ENCODE data around the gene NCAPD3. TPM values are rescaled to one million over a fixed set of nuclear protein-coding genes. Genes with fewer than 3 reads are reported as not detected.

NCAPD3 gene
- total RNA-seq, 1 donor from 2014 or later: 4.2 TPM

DNA sequence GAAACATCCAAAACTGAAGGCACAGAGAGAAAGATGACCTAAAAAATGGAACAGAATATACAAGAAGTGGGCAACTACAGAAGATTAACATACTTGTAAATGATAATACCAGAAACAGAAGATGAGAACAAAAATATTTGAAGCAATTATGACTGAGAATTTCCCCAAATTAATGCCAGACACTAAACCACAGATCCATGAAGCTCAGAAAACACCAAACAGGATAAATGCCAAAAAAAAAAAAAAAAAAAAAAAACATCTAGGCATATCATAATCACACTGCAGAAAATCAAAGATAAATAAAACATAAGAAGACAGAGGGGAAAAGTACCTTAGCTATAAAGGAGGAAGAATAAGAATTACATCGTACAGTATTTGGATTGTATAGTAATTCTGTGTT is 89.6 kb downstream of the NCAPD3 start:
- Histone ChIP-seq H3K4me3 (ENCODE audit: low read depth, low read length) (no peak overlapping the region), H3K36me3 (ENCODE audit: control insufficient read depth, insufficient read depth, low read length) (no peaks in the 10 kb centered on the region), H3K27me3 (ENCODE audit: control insufficient read depth, insufficient read depth, low read length) (no peaks in the 10 kb centered on the region)
- FAIRE-seq: no peak
- DNase-seq (ENCODE audit: low read depth): no peak
- TF ChIP-seq, protein P1, sequence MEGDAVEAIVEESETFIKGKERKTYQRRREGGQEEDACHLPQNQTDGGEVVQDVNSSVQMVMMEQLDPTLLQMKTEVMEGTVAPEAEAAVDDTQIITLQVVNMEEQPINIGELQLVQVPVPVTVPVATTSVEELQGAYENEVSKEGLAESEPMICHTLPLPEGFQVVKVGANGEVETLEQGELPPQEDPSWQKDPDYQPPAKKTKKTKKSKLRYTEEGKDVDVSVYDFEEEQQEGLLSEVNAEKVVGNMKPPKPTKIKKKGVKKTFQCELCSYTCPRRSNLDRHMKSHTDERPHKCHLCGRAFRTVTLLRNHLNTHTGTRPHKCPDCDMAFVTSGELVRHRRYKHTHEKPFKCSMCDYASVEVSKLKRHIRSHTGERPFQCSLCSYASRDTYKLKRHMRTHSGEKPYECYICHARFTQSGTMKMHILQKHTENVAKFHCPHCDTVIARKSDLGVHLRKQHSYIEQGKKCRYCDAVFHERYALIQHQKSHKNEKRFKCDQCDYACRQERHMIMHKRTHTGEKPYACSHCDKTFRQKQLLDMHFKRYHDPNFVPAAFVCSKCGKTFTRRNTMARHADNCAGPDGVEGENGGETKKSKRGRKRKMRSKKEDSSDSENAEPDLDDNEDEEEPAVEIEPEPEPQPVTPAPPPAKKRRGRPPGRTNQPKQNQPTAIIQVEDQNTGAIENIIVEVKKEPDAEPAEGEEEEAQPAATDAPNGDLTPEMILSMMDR (IDR thresholded peaks at IDR 0.05; ENCODE audit: insufficient read depth, low read length, severe bottlenecking): no peak

DNA sequence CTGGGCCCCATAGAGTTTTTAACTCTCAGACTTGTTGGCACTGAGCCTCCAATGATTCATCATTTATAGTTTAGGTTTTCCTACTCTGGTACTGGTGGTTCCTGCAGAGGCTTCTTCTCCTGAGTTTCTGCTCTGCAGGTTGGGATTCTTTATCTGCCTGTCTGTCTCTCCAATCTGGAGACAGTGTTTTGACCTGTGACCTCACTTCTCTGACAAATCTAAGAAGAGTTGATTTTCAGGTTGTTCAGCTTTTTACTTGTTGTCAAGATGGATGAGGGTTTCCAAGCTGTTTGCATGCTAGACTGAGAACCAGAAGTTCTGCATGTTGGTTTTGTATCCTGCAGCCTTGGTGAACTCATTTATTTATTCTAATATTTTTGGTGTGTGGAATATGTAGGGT is 91.0 kb downstream of the NCAPD3 start:
- no peak for FAIRE-seq
- Histone ChIP-seq H3K27me3 (ENCODE audit: control insufficient read depth, insufficient read depth, low read length) (no peaks in the 10 kb centered on the region), H3K4me3 (ENCODE audit: low read depth, low read length) (no peak overlapping the region), H3K36me3 (ENCODE audit: control insufficient read depth, insufficient read depth, low read length) (no peaks in the 10 kb centered on the region)
- DNase-seq (ENCODE audit: low read depth): peak; percentile 59
- TF ChIP-seq, protein P1 (IDR thresholded peaks at IDR 0.05; ENCODE audit: insufficient read depth, low read length, severe bottlenecking): no peak

DNA sequence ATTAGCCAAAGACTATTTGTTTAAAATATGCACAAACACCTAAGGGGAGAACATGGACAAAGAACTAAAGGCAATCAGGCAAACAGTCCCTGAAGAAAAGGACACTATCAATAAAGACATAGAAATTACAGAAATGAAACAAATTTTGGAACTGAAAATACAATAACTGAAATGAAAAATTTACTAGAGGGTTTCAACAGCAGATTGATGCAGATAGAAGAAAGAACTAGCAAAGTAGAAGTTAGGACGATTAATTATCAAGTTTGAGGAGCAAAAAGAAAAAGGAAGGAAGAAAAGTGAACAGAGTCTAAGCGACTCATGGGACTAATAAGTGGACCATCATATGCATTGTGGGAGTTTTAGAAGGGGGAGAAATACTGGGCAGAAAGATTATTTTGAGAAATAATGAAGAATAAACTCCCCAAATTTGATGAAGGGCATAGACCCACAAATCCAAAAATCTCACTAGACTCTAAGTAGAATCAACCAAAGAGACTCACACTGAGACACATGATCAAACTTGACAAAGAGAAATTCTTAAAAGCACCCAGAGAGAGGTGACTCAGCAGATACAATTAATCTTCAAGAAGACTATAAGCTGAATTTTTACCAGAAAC is 92.0 kb downstream of the NCAPD3 start:
- H3K36me3 ChIP-seq (ENCODE audit: control insufficient read depth, insufficient read depth, low read length): no peaks in the 10 kb centered on the region
- H3K27me3 ChIP-seq (ENCODE audit: control insufficient read depth, insufficient read depth, low read length): no peaks in the 10 kb centered on the region
- TF ChIP-seq, protein P1 (IDR thresholded peaks at IDR 0.05; ENCODE audit: insufficient read depth, low read length, severe bottlenecking): no peak
- no peak overlapping the region for H3K4me3 ChIP-seq (ENCODE audit: low read depth, low read length)
- no peak for FAIRE-seq
- no peak for DNase-seq (ENCODE audit: low read depth)

DNA sequence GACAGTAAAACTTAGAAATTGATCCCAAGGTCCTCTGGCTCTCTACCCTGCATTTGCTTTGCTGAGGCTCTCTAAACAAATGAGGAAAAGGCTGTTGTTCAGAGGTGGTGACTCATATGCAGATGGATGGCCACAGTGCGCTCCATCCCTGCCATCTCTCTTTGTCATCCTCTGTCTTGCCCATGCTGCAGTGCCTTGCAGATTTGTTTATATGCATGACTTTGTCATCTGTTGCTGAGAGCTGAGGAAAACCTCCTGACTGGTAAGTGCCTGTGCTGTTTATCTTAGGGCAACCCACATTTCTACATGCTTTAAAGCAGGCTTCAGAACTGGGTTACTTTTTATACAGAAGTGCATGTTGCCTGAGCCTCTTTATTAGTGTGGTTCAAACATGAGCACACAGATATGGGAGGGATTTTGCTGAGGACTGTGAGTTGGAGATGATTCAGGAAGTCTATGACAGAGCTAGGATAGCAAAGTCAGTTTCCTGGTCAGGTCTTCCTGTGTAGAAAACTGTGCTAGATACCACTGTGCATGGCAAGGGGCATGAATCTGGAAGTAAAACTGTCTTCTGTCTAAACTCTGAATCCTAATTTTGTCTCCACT is 97.4 kb downstream of the NCAPD3 start:
- peaks cover 3% of the 10 kb centered on the region for H3K27me3 ChIP-seq (ENCODE audit: control insufficient read depth, insufficient read depth, low read length)
- H3K36me3 ChIP-seq (ENCODE audit: control insufficient read depth, insufficient read depth, low read length): no peaks in the 10 kb centered on the region
- H3K4me3 ChIP-seq (ENCODE audit: low read depth, low read length): no peak overlapping the region
- peak; percentile 55 for FAIRE-seq
- DNase-seq (ENCODE audit: low read depth): peak; percentile 66
- TF ChIP-seq, protein P1 (IDR thresholded peaks at IDR 0.05; ENCODE audit: insufficient read depth, low read length, severe bottlenecking): no peak

DNA sequence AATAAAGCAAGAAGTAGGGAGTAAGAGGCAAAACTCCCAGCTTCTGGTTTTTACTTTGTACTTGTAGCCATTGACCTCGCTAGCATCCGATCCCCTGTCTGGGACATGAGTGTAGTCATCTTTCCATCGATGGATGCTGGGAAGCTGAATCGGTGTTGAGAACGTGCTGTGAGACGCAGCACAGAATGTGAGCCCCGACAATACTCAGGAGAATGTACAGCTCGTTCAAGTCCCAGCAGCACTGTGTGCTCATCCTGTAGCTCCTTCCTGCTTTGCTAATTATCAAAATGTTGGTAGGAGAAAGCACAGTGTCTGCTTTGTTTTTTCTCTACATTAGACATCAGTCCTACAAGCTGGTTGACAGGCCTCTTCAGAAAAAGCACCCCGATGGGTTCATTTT is 98.3 kb downstream of the NCAPD3 start:
- no peak for FAIRE-seq
- Histone ChIP-seq H3K36me3 (ENCODE audit: control insufficient read depth, insufficient read depth, low read length) (no peaks in the 10 kb centered on the region), H3K4me3 (ENCODE audit: low read depth, low read length) (no peak overlapping the region), H3K27me3 (ENCODE audit: control insufficient read depth, insufficient read depth, low read length) (peaks cover 3% of the 10 kb centered on the region)
- TF ChIP-seq, protein P1 (IDR thresholded peaks at IDR 0.05; ENCODE audit: insufficient read depth, low read length, severe bottlenecking): no peak
- DNase-seq (ENCODE audit: low read depth): no peak

Measured in bronchial epithelial cell (primary cell).